Neuronal stem cell (in vitro differentiated cells): Measurements from ENCODE around the gene GPC2.
"Not testable (repeated sequence)": the region's sequence is repeated elsewhere in the genome, so short reads cannot be mapped to it uniquely, and the experiment has no call there.

ENCODE experiments used
- DNase-seq: peaks from one replicate; pipeline ENCODE4 v3.0.0-alpha.2; 2013; ENCODE audit warnings: low spot score
- H2AFZ ChIP-seq: one replicate; pipeline ENCODE4 v1.6.1; 2013; ENCODE audit warnings: mild to moderate bottlenecking, low read length, inconsistent platforms
- H2AK5ac ChIP-seq: 2 replicates; pipeline ENCODE4 v1.6.1; 2013; ENCODE audit warnings: low read depth, mild to moderate bottlenecking, inconsistent platforms, low read length, moderate library complexity, mixed read lengths
- H2BK120ac ChIP-seq: 2 replicates; pipeline ENCODE4 v1.6.1; 2013; ENCODE audit warnings: low read depth, mild to moderate bottlenecking, inconsistent platforms, low read length, moderate library complexity, mixed read lengths
- H2BK12ac ChIP-seq: one replicate; pipeline ENCODE4 v1.6.1; 2013; ENCODE audit warnings: low read length, inconsistent platforms
- H2BK15ac ChIP-seq: 2 replicates; pipeline ENCODE4 v1.6.1; 2013; ENCODE audit warnings: mild to moderate bottlenecking, low read length, inconsistent platforms, mixed read lengths
- H2BK5ac ChIP-seq: one replicate; pipeline ENCODE4 v1.6.1; 2013; ENCODE audit warnings: inconsistent platforms, mild to moderate bottlenecking, low read length, moderate library complexity
- H3K14ac ChIP-seq: one replicate; pipeline ENCODE4 v1.6.1; 2013; ENCODE audit warnings: low read length, inconsistent platforms
- H3K18ac ChIP-seq: 2 replicates; pipeline ENCODE4 v1.6.1; 2013; ENCODE audit warnings: low read length, inconsistent platforms
- H3K23ac ChIP-seq: 2 replicates; pipeline ENCODE4 v1.6.1; 2013; ENCODE audit warnings: low read depth, mild to moderate bottlenecking, mixed read lengths, low read length, inconsistent platforms; ENCODE audit not compliant: poor library complexity
- H3K27ac ChIP-seq: replicated peaks from 3 replicates; pipeline ENCODE4 v1.5.1; 2013; ENCODE audit warnings: low read length, inconsistent platforms
- H3K27me3 ChIP-seq, 3 experiments: 2 replicates each; pipeline ENCODE4 v1.6.1; 2013; ENCODE audit warnings: low read length in 3 of 3, mild to moderate bottlenecking in 2 of 3, inconsistent platforms in 1 of 3, low read depth in 1 of 3, mixed read lengths in 1 of 3, moderate library complexity in 1 of 3; ENCODE audit not compliant: control insufficient read depth in 3 of 3, insufficient read depth in 3 of 3
- H3K36me3 ChIP-seq, 2 donors: replicated peaks in 1 of 2; 2 replicates each; pipeline ENCODE4 v1.6.1; 2013; ENCODE audit warnings: low read length in 2 of 2; ENCODE audit not compliant: control insufficient read depth in 2 of 2, insufficient read depth in 2 of 2
- H3K4ac ChIP-seq: 2 replicates; pipeline ENCODE4 v1.6.1; 2013; ENCODE audit warnings: inconsistent platforms, mild to moderate bottlenecking, low read length, moderate library complexity
- H3K4me1 ChIP-seq, 2 donors: 1 replicate in 1 of 2; 2 replicates in 1 of 2; pipeline ENCODE4 v1.6.1; 2013; ENCODE audit warnings: low read length in 2 of 2, low read depth in 1 of 2; ENCODE audit not compliant: control insufficient read depth in 2 of 2, insufficient read depth in 1 of 2
- H3K4me2 ChIP-seq: one replicate; pipeline ENCODE4 v1.6.1; 2013; ENCODE audit warnings: mild to moderate bottlenecking, low read length, inconsistent platforms; ENCODE audit not compliant: insufficient read depth, poor library complexity, severe bottlenecking
- H3K4me3 ChIP-seq, 2 donors: 2 replicates each; pipeline ENCODE4 v1.5.1; 2013; ENCODE audit warnings: low read length in 2 of 2, mild to moderate bottlenecking in 2 of 2, inconsistent platforms in 1 of 2, moderate library complexity in 1 of 2
- H3K79me1 ChIP-seq: one replicate; pipeline ENCODE4 v1.6.1; 2013; ENCODE audit warnings: low read depth, mild to moderate bottlenecking, inconsistent platforms, low read length, moderate library complexity
- H3K9ac ChIP-seq: one replicate; pipeline ENCODE4 v1.6.1; 2013; ENCODE audit warnings: mild to moderate bottlenecking, low read depth, low read length, inconsistent platforms; ENCODE audit not compliant: poor library complexity
- H3K9me3 ChIP-seq, 2 donors: replicated peaks in 1 of 2; 2 replicates each; pipeline versions ENCODE3 to v1.6.1; 2013; ENCODE audit warnings: low read length in 2 of 2, mild to moderate bottlenecking in 2 of 2, inconsistent platforms in 1 of 2, low read depth in 1 of 2, mixed read lengths in 1 of 2, moderate library complexity in 1 of 2; ENCODE audit not compliant: control insufficient read depth in 2 of 2, insufficient read depth in 1 of 2
- H4K8ac ChIP-seq: one replicate; pipeline ENCODE4 v1.6.1; 2013; ENCODE audit warnings: low read depth, mild to moderate bottlenecking, inconsistent platforms, low read length, moderate library complexity
- H4K91ac ChIP-seq: one replicate; pipeline ENCODE4 v1.6.1; 2013; ENCODE audit warnings: low read length, low read depth, mild to moderate bottlenecking, inconsistent platforms; ENCODE audit not compliant: poor library complexity
- WGBS, 2 donors: extraction: QIAGEN DNeasy Blood & Tissue Kit; methylation state at CpG; one replicate each; pipeline ENCODE4 v1.1.7; 2013; ENCODE audit warnings: missing lambda C conversion rate in 2 of 2, mixed read lengths in 1 of 2; ENCODE audit not compliant: insufficient read length in 2 of 2, insufficient replicate concordance in 1 of 2; ENCODE audit errors: extremely low coverage in 2 of 2; 5-methylcytosine and 5-hydroxymethylcytosine counted together

Gene GPC2

DNA sequence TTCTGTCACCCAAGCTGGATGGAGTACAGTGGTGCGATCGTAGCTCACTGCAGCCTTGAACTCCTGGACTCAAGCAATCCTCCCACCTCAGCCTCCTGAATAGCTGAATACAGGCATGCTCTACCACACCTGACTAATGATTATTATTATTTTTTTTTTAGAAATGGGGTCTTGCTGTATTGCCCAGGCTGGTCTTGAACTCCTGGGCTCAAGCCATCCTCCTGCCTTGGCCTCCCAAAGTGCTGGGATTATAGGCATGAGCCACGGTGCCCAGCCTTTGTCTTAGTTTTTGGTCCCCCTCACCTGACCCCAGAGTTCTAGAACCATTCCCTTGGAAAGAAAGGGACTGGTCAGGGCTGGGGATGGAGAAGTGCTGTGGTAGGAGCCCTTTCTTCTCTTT is 2.9 kb upstream of the GPC2 start:
- not testable (repeated sequence) for H3K79me1 ChIP-seq, H2BK5ac ChIP-seq

DNA sequence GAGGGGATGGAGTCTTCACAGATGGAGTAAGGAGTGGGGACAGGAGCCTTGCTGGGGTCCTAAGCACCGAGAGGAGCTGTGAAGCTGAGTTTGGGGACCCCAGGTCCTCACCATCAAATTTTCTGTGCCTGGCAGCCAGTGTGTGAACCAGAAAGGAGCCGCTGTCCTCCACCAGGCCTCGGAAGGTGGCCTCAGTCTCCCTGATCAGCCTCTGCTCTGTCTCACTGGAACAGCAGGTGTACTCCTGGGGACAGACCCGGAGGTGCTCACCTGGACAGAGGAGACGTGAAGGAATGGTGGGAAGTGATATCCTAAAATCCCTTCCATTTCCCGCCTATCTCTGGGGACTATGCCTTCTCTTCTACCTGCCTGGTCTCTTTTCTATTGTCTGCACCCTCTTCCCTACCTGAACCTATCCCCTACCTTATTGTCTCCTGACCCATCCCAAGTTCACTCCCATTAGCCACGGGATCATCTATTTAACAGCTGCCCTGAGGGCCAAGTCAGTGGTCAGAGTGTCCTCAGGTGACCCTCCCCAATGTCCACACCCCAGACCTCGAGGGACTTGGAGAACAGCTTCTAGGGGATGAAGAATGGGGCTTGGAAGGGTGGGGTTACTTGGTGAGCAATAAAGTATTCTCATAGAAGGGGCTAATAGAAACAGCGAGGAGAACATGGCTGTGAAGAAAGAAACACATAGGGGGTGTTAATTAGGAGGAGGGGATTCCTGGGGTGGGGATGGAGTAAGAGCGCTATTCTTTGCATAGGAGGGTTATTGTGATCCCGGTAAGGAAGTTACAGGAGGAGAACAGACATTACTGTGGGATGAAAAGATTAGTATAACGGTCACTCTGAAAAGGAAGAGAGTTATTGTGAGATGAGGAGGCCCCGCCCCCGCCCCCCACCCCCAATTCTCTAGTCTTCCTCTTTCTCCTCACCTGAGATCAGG is 811 bp downstream of the GPC2 start:
- no peak overlapping the region for H2BK12ac ChIP-seq
- H2AK5ac ChIP-seq, result no peak overlapping the region
- H2BK15ac ChIP-seq, result peak overlapping the region; percentile 53
- no peak overlapping the region for H3K9ac ChIP-seq
- peaks cover 8 to 34% of the 10 kb centered on the region in 2 donors for H3K36me3 ChIP-seq
- no CpG with 5 or more reads among the region's 14 CpGs for WGBS, 2 donors
- H2AFZ ChIP-seq, result peak overlapping the region; percentile 96
- H3K4ac ChIP-seq, result no peak overlapping the region
- H3K27ac ChIP-seq, result no peak overlapping the region
- peaks cover 9 to 11% of the 10 kb centered on the region in 2 donors for H3K4me1 ChIP-seq
- H3K14ac ChIP-seq, result no peak overlapping the region
- H2BK120ac ChIP-seq, result no peak overlapping the region
- H3K79me1 ChIP-seq, result peaks cover 2% of the 10 kb centered on the region
- no peak overlapping the region for H3K18ac ChIP-seq
- H4K8ac ChIP-seq, result no peak overlapping the region
- H3K27me3 ChIP-seq, result peaks cover 0 to 6% (median 0%) of the 10 kb centered on the region in 3 experiments
- no peak overlapping the region for H3K23ac ChIP-seq
- no peak for DNase-seq
- peak overlapping the region; percentile 93 to 94 for H3K4me3 ChIP-seq
- H2BK5ac ChIP-seq, result no peak overlapping the region
- H3K4me2 ChIP-seq, result peak overlapping the region; percentile 72
- H3K9me3 ChIP-seq, result no peaks in the 10 kb centered on the region
- no peak overlapping the region for H4K91ac ChIP-seq

More for the DNA sequence above, 2.9 kb upstream of the GPC2 start:
- not testable (repeated sequence) for H3K14ac ChIP-seq, H3K4me3 ChIP-seq, H3K36me3 ChIP-seq, H2BK12ac ChIP-seq, H3K4me2 ChIP-seq, H3K4ac ChIP-seq, H4K8ac ChIP-seq, H3K9ac ChIP-seq, H2BK120ac ChIP-seq, H3K18ac ChIP-seq, H3K27me3 ChIP-seq, H3K9me3 ChIP-seq, H2BK15ac ChIP-seq, H3K23ac ChIP-seq, H3K27ac ChIP-seq, DNase-seq, H2AFZ ChIP-seq, H2AK5ac ChIP-seq, H4K91ac ChIP-seq
- H3K4me1 ChIP-seq, result peaks cover 6 to 11% of the 10 kb centered on the region in 2 donors
- WGBS, 2 donors, result no CpG with 5 or more reads among the region's 3 CpGs

DNA sequence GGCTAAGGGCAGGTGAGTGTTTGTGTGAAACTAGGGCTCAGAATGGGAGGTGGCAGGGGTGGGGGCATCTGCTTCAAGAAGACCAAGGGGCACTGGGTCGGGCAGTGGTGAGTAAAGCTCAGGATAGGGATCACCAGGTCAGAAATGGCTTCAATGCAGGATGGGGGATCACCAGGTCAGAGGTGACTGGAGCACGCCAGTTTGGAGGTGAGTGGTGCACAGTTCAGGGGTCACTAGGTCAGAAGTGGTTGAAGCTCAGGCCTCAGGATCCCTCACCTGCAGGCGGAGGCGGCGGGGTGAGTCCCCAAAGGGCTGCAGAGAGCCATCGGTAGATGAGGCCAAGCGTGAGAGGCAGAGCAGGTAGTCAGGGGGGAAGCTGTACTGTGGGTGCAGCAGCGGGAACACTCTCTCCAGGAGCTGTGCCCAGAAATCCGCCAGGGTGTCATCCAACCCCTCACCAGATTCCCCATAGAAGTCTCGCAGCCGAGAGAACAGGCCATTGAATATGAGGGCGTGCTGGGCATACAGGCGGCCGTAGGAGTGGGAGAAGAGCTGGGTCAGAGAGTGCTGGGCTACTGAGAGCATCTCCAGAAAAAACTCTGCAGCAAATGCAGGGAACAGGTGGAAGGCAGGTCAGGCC is 1.8 kb downstream of the GPC2 start:
- peaks cover 12 to 14% of the 10 kb centered on the region in 2 donors for H3K4me1 ChIP-seq
- H2AK5ac ChIP-seq, result peak overlapping the region; percentile 39
- H3K9ac ChIP-seq, result peak overlapping the region; percentile 54
- peaks cover 8 to 41% of the 10 kb centered on the region in 2 donors for H3K36me3 ChIP-seq
- no peak overlapping the region for H2AFZ ChIP-seq
- peaks cover 2% of the 10 kb centered on the region for H3K79me1 ChIP-seq
- H3K23ac ChIP-seq, result no peak overlapping the region
- no peak overlapping the region for H2BK120ac ChIP-seq
- no CpG with 5 or more reads among the region's 14 CpGs for WGBS, 2 donors
- H2BK15ac ChIP-seq, result no peak overlapping the region
- H3K4me2 ChIP-seq, result no peak overlapping the region
- no peak overlapping the region for H3K4ac ChIP-seq
- no peak overlapping the region for H3K4me3 ChIP-seq
- H2BK12ac ChIP-seq, result no peak overlapping the region
- H3K9me3 ChIP-seq, result no peaks in the 10 kb centered on the region
- H4K8ac ChIP-seq, result no peak overlapping the region
- H3K27ac ChIP-seq, result no peak overlapping the region
- no peak overlapping the region for H3K18ac ChIP-seq
- H3K27me3 ChIP-seq, result peaks cover 0 to 14% (median 0%) of the 10 kb centered on the region in 3 experiments
- no peak for DNase-seq
- H3K14ac ChIP-seq, result peak overlapping the region; percentile 21
- no peak overlapping the region for H2BK5ac ChIP-seq
- no peak overlapping the region for H4K91ac ChIP-seq

DNA sequence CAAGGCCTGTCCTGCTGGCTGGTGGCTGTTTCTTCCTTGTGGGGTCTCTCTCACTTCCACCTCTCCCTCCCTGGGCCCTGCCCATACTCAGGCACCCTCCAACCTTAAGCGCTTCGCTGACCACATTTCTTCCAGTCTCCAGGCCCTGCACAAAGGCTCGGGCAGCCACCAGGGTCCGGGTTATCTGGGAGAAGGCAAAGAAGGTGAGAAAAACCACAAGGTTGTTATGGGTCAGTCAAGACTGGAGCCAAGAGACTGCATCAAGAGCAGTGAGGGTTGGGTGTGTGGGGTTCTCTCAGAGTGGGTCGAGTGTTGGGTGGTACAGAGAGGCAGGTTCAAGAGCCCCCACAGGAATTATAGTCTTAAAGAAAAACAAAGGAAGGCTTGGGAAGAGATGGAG is 2.6 kb downstream of the GPC2 start:
- Histone ChIP-seq H3K27me3 (peaks cover 0 to 18% (median 0%) of the 10 kb centered on the region in 3 experiments), H3K36me3 (peaks cover 8 to 47% of the 10 kb centered on the region in 2 donors), H3K4me1 (peaks cover 14 to 15% of the 10 kb centered on the region in 2 donors), H3K79me1 (peaks cover 2% of the 10 kb centered on the region), H2AFZ (no peak overlapping the region), H2AK5ac (no peak overlapping the region), H2BK120ac (no peak overlapping the region), H2BK12ac (no peak overlapping the region), H2BK15ac (no peak overlapping the region), H3K4me3 (no peak overlapping the region), H4K91ac (no peak overlapping the region), H3K4me2 (no peak overlapping the region), H3K4ac (no peak overlapping the region), H3K14ac (no peak overlapping the region), H3K23ac (no peak overlapping the region), H3K9me3 (no peaks in the 10 kb centered on the region), H3K9ac (no peak overlapping the region), H2BK5ac (no peak overlapping the region), H3K18ac (no peak overlapping the region), H3K27ac (no peak overlapping the region), H4K8ac (no peak overlapping the region)
- WGBS, 2 donors, result no CpG with 5 or more reads among the region's 5 CpGs
- no peak for DNase-seq
